ENCODE measurements around the gene AHSA1.

GRCh38 chr14:77490347-77490986 is 32.6 kb downstream of the AHSA1 start:
- TF ChIP-seq BRCA1 (IDR thresholded peaks at IDR 0.05; ENCODE audit: low read depth, low read length) (no peak), SMC3 (IDR thresholded peaks at IDR 0.05; ENCODE audit: borderline replicate concordance, low read length) (no peak), PBX3 (IDR thresholded peaks at IDR 0.05; ENCODE audit: insufficient replicate concordance, low read depth, low read length) (no peak), SIN3A (IDR thresholded peaks at IDR 0.05; ENCODE audit: low read depth, low read length) (no peak), POLR2AphosphoS5 (IDR thresholded peaks at IDR 0.05; ENCODE audit: low read length) (no peak), NR2F1 (conservative IDR thresholded peaks at IDR 0.05) (no peak)

Measured in GM12878 (cell line).